Hepatocyte (in vitro differentiated cells): Measurements from ENCODE around the gene PTPN3.

Experiments used
- CTCF ChIP-seq: fragments of 200-600 bp; sonication (generic); IDR thresholded peaks from 2 replicates; pipeline ENCODE4 v1.5.1; 2016; ENCODE audit warnings: antibody characterized with exemption, mild to moderate bottlenecking; ENCODE audit not compliant: poor library complexity
- EZH2 ChIP-seq: fragments of 200-600 bp; sonication (generic); IDR thresholded peaks from 2 replicates; pipeline ENCODE4 v1.6.1; 2016; ENCODE audit warnings: antibody characterized with exemption, mild to moderate bottlenecking, borderline replicate concordance
- EZH2phosphoT487 ChIP-seq: fragments of 200-600 bp; sonication (generic); IDR thresholded peaks from one replicate; pipeline ENCODE4 v1.6.1; 2018; ENCODE audit warnings: antibody characterized with exemption, mild to moderate bottlenecking, low read depth, moderate library complexity; ENCODE audit not compliant: unreplicated experiment, severe bottlenecking

- no peak for TF ChIP-seq CTCF
- no peak for TF ChIP-seq EZH2
- TF ChIP-seq EZH2phosphoT487: no peak
Observed at GRCh38 chr9:109536859-109537258, 38.8 kb upstream of the PTPN3 start.
